Activated CD4-positive, alpha-beta T cell treated with anti-CD3 and anti-CD28 coated beads for 1 hour (primary cell): Measurements from ENCODE around the gene ACP1.
"Not testable (repeated sequence)": the region's sequence is repeated elsewhere in the genome, so short reads cannot be mapped to it uniquely, and the experiment has no call there.

Experiments used
- DNase-seq: peaks from one replicate; pipeline ENCODE4 v3.0.0-alpha.2; 2020

The ACP1 gene

DNA sequence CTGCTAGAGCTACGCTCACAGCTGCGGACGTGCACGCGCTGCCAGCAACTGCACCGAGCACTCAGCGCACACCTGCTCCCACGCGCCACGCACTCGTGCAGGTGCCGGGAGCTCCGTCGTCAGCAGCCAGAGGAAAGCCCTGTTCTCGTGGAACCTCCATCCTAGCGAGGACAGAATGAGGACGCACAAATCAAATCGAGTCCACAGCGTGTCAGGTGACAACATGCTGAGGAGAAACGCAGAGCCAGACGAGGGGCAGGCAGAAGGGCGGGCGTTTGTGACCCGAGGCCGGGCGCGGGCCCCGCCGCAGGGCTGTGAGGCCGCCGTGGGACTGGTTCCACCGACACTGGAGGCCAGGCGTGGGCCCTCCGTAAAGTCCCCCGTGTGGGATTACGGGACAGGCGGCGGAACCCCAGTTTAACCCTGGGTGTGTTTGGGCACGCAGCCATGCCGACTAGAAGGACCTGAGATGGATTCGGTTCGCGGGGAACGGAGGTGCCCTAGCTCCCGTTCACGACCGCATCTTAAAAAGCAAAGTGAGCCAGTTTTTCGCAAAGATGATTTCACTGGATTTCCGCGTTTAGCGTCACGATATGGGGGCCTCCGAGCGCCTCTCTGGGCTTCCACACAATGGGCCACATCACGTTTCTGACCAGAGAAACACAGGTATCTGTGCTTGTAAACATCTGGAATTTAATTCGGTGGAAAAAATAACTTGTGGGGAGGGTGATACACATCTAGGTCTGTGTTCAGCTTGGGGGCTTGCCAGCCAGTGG lies 50.0 kb downstream of the ACP1 start:
- no peak for DNase-seq

DNA sequence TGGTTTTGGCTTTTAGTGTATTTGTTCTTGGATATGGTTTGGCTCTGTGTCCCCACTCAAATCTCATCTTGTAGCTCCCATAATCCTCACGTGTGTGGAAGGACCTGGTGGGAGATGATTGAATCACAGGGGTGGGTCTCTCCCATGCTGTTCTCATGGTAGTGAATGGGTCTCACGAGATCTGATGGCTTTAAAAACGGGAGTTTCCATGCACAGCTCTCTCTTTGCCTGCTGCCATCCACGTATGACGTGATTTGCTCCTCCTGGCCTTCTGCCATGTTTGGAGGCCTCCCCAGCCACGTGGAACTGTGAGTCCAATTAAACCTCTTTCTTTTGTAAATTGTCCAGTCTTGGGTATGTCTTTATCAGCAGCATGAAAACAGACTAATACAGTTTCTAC lies 51.2 kb downstream of the ACP1 start:
- DNase-seq: not testable (repeated sequence)

DNA sequence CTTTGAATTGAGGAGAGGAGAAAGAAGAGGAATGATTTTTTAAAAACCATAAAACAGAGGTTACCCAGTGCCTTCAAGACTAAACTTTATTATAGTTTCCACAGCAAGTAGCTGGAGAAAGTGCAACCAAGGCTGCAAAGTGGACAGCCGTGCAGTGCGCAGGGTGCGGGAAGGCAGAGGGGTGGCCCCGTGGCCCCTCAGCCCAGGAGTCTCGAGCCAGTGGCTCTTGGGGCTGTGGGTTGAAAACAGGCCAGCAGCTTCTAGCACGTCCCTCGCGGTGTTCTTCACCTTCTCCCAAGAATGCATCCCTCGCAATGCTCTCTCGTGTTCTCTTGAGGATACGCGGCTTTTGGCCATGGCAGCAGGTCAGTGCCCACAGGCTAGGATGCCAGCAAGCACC lies 51.6 kb downstream of the ACP1 start:
- DNase-seq: no peak

DNA sequence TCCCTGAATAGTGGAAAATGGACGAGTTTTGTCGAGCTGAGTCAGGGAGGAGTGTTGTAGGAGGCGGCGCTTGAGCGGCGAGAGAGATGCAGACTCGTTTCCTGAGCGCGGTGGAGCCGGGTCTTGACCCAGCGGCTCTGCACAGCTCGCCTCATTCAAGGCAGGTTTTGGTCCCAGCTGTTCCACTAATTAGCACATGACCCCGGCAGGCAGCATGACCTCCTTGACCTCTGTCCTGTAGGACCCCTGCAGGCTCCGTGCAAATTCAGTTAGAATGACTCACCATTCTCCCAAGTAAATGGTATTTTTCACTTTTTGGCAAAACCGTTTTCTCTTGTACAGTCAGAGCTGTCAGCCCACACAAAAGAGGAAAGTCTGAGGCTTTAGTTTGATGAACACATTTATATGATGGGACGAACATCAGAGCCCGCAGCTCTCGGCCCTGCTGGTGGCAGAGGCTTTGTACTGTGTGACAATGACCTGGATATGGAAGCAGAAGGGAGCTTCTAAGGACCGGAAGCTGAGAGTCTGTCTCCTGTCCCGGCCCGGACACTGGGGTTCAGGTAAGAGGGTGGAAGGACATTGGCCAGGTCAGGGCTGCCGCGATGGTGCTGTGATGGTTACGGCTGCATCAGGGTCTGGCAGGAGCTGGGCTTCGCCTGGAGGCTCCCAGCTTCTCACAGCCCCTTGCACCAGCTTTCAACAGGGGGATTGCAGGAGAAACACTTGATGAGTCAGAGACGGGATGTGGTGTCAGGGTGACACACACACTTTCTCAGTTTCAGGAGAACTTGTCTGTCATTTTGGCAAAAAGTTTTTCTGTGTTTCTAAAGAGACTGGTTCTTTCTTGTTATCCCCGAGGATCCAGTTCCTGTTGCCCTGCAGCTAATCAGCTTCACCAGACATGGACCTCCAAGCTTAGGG lies 53.0 kb downstream of the ACP1 start:
- no peak for DNase-seq

DNA sequence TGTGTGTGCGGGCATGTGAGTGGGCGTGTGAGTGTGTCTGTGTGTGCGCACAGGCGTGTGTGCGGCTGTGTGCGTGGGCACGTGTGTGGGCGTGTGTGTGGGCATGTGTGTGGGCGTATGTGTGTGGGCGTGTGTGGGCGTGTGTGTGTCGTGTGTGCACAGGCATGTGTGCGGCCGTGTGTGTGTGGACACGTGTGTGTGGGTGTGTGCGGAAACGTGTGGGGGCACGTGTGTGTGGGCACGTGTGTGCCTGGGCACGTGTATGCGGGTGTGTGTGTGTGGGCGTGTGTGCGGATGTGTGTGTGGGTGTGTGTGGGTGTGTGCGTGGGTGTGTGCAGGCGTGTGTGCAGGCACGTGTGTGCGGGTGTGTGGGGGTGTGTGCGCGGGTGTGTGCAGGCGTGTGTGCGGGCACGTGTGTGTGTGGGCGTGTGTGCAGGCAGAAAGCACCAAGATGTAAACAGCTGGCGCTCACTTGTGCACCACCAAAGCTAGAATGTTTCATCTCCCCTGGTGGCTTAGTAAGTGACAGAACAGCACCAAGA lies 54.4 kb downstream of the ACP1 start:
- no peak for DNase-seq

DNA sequence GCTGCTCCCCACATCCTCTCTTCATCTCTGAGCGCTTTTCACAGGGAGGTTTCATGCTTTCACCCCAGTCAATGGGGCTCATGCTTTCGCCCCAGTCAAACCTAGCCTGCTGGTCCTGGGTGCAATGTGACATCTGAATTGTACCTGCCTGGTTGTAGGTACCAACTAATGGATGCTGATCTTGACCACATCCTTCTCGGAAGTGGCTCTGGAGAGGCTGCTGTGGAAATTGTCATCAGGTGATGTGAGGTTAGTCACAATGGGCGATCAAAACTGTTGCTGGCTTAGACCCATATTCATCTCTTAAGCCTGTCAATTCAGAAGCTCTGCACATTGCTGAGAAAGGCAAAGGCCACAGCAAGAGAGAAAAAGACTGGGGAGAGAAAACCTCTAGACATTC lies 55.8 kb downstream of the ACP1 start:
- no peak for DNase-seq

DNA sequence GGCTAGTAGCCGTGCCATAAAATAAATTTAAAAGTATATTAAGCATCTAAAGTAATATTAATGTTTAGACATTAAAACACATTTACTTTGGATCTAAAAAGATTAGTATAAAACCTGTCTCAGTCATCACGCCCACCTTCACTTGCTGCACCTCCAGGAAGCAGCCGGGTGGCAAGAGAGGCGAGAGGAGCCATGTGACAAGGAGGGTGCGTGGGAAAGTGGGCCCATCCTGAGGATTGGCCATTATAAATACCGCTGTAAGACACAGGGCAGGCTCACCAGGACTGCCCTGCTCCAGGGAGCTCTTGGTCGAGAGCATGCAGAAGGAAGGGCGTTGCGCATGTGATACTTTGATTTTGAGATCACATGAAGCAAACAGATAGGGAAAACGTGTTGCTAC lies 57.6 kb downstream of the ACP1 start:
- DNase-seq: no peak

DNA sequence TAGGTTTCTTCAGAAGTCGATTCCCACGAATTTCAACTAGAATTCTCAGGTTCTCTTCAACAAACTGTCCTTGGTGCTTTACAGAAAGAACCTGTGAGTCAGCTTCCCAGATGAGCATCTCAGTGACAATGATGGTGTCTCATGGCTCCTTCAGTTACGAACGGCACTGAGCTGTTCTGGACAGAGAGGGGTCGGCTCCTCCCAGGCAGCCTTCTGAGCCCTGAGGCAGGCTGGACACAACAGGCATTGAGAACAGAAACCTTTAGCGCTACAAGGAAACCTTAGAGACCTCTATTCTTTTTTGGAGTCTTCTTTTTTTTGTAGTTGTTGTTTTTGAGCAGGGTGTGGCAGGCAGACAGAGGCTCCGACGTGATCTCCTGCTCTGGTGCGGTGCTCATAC lies 58.3 kb downstream of the ACP1 start:
- no peak for DNase-seq
